ENCODE data around the gene RAD23B.

The RAD23B gene

GRCh38 chr9:107269254-107269653 lies 13.8 kb upstream of the RAD23B start:
- DNase-seq (ENCODE audit: low spot score), result no peak

DNA sequence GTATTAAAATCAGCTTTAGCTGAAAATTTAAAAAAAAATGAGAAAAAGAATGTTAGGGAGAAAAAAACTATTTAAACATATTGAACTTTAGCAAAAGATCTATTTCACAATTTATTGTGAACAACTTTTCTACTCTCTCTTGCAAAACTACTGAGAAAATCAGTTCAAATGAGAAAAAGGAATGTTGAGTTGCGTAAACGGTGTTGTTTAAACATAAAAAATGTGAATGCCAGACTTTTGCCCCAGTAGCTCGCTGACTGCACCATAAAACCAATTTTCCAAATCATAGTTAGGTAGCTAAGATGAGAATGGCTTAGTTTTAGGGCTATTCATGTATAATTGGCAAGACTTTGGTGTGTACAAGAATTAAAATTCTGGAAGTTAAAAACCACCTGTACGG lies 13.4 kb upstream of the RAD23B start:
- DNase-seq (ENCODE audit: low spot score), result no peak

- no peak for DNase-seq (ENCODE audit: low spot score)
These were observed 13.0 kb upstream of the RAD23B start for GRCh38 chr9:107270082-107270481.

- no peak for DNase-seq (ENCODE audit: low spot score)
These were observed 12.5 kb upstream of the RAD23B start for GRCh38 chr9:107270580-107270979.

DNA sequence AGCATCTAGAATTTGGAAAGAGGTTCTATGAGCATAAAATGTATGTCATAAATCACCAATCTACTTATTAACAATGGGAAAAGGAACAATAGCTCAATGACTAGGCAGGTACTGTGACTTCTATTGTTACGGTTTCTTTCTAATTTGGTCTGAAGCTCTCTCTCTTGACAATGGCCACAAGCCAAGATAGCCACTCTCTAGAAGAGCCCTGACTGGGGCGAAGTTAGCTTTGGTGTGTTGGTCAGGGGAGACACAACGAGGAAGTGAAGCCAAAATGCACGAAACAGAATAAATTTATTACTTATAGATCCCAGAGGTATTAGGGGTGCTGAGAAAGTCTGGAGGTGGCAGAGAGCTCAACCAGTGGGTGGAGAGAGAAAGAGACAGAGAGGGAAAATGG lies 9.4 kb upstream of the RAD23B start:
- DNase-seq (ENCODE audit: low spot score), result no peak

DNA sequence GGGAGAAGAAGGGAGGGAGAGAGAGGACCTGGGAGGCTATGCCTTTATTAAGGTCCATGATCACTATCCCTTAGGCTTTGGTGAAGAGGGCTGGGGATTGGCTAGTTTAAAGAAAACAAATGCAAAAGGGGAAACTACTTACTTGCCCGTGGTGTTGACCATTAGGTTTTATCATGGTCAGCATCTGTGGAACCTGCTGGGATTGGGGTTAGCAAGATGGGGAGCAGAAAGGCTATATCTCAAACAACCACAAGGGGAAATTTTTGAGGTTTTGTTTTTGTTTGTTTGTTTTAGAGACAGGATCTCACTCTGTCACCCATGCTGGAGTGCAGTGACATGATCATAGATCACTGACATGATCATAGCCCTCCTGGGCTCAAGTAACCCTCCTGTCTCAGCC lies 9.0 kb upstream of the RAD23B start:
- DNase-seq (ENCODE audit: low spot score), result no peak

- no peak for DNase-seq (ENCODE audit: low spot score)
These were observed 8.1 kb upstream of the RAD23B start for GRCh38 chr9:107274953-107275422.

DNA sequence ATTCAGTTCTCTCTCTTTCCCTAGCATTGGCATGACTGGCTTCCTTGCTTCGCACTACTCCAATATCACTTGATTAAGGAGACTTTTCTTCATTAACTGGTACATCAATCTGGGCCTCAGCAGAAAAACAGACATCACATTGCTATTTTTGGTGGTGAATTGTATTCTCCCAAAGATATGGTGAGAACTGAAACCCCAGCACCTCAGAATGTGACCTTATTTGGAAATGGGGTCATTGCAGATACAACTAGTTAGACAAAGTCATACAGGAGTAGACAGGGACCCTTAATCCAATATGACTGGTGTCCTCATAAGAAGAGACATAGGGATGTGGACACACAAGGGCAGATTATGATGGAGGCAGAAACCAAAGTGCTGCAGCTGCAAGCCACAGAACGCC lies 7.5 kb upstream of the RAD23B start:
- DNase-seq (ENCODE audit: low spot score), result no peak

- DNase-seq (ENCODE audit: low spot score), result no peak
These were observed 5.9 kb upstream of the RAD23B start for GRCh38 chr9:107276966-107277710.

DNA sequence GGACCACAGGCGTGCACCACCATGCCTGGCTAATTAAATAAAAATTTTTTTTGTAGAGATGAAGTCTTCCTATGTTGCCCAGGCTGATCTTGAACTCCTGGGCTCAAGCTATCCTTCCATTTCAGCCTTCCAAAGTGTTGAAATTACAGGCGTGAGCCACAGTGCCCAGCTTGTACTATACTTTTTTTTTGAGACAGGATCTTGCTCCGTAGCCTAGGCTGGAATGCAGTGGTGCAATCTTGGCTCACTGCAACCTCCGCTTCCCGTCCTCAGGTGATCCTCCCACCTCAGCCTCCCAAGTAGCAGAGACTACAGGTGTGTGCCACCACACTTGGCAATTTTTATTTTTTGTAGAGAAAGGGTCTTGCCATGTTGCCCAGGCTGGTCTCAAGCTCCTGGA lies 5.3 kb upstream of the RAD23B start:
- DNase-seq (ENCODE audit: low spot score), result no peak

DNA sequence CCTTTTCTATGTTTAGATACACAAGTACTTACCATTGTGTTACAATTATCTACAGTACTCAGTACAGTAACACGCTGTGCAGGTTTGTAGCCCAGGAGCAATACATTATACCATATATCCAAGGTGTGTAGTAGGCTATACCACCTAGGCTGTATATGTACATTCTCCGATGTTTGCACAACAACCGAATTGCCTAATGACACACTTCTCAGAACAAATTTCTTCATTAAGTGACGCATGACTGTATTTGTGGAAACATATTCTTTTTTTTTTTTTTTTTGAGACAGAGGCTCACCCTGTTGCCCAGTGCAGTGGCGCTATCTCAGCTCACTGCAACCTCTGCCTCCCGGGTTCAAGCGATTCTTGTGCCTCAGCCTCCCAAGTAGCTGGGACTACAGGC lies 4.0 kb upstream of the RAD23B start:
- no peak for DNase-seq (ENCODE audit: low spot score)

- DNase-seq (ENCODE audit: low spot score), result no peak
These were observed 2.5 kb upstream of the RAD23B start for GRCh38 chr9:107280543-107280942.

GRCh38 chr9:107281184-107281583 lies 1.9 kb upstream of the RAD23B start:
- no peak for DNase-seq (ENCODE audit: low spot score)

GRCh38 chr9:107281922-107282667 lies 984 bp upstream of the RAD23B start:
- DNase-seq (ENCODE audit: low spot score), result no peak

- DNase-seq (ENCODE audit: low spot score), result peak; percentile 30
These were observed 841 bp downstream of the RAD23B start for GRCh38 chr9:107283623-107284616.

DNA sequence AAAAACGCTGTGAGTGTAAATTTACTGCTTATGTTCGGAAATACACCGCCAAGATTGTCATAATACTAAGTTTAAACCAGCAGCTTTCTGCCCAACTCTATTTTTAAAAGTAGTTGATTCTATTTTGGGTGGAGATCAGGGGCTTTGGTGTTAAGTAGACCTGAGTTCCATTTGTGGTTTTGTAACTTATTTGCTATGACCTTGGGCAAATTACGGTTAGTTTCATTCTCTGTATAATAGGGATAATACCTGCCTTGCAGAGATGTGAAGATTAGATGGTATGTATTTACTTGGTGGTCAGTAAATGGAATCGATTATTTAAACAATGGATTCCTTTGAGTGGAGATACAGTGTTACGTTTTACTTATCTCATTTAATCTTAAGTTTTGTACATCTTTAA lies 1.6 kb downstream of the RAD23B start:
- no peak for DNase-seq (ENCODE audit: low spot score)

DNA sequence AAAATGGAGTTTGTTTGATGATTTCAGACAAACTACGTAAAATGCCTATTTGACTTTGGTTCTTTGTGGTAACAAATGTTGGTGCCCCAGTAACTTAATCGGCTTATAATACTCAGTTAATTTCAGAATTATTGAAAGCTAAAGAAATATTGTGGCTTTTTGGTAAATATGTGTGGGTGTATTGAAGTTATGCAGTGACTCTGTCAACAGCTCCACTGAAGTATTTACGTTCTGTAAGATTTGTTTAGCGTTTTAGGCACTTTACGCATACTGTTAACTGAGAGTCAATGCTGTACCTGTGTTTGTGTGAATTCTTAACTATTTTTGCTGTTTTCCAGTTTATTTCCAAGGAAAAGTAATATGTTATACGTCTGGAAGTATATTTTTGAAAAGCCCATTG lies 2.2 kb downstream of the RAD23B start:
- no peak for DNase-seq (ENCODE audit: low spot score)

GRCh38 chr9:107286057-107286456 lies 3.0 kb downstream of the RAD23B start:
- DNase-seq (ENCODE audit: low spot score), result no peak

- DNase-seq (ENCODE audit: low spot score), result no peak
These were observed 5.6 kb downstream of the RAD23B start for GRCh38 chr9:107288701-107289100.

- DNase-seq (ENCODE audit: low spot score), result no peak
These were observed 7.5 kb downstream of the RAD23B start for GRCh38 chr9:107290619-107291018.

DNA sequence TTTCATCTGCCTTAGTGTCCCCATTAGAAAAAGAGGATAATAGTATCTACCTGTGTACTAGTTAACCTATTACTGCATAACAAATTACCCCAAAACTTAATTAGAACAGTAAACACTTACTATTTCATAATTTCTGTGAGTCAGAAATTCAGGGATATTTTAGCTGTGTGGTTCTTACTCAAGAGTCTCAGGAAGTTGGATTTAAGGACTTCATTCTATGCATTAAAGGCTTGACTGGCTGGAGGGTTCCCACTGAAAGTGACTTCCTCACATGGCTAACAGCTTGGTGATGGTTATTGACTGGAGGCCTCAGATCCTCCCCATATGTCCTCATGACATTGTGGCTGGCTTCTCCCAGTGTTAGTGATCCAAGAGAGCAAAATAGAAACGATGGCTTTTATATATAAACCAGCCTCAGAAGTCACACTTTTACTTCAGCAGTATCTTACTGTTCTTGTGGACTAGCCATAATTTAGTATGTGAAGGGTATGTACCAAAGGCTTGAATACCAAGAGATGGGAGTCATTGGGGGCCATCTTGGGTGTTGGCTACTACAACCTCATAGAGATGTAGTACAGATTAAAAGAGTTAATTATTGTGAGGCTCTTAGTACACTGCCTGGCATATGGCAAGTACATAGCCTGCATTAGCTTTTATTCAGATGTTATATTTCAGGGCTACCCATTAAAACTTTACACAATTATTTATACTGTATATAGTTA lies 9.9 kb downstream of the RAD23B start:
- no peak for DNase-seq (ENCODE audit: low spot score)
